IMR-90 (cell line): Measurements from ENCODE around the gene CAPN7. TPM values are rescaled to one million over a fixed set of nuclear protein-coding genes. Genes with fewer than 3 reads are reported as not detected.

Experiments
- ATAC-seq: fragments of 200-7000 bp; cut with Tn5 transposase; 2 replicates; pipeline ENCODE4 v1.9.1; 2020; ENCODE audit warnings: low read depth, mild to moderate bottlenecking, moderate library complexity
- BruUV-seq: library from RNA; stranded (reverse); fragments of 400-500 nt; replicated peaks from 2 replicates; lab custom pipeline; 2021; lab: Mats Ljungman, UMichigan
- CTCF ChIA-PET: fragments of 300-600 bp; formaldehyde crosslinking; extraction: SDS; loops from one replicate; lab custom pipeline; 2021; ENCODE audit warnings: antibody characterized with exemption; lab: Yijun Ruan, JAX
- POLR2A ChIA-PET: fragments of 300-600 bp; sonication (Branson Sonifier 250); formaldehyde crosslinking; loops from one replicate; lab custom pipeline; 2022; ENCODE audit warnings: antibody characterized with exemption; ENCODE audit not compliant: unreplicated experiment; lab: Charles Lee
- DNase-seq: peaks from one replicate; pipeline ENCODE4 v3.0.0; 2013
- H2AFZ ChIP-seq: replicated peaks from 2 replicates; pipeline ENCODE3; 2013; ENCODE audit warnings: low read length, mild to moderate bottlenecking; ENCODE audit not compliant: poor library complexity
- H2AK5ac ChIP-seq: 2 replicates; pipeline ENCODE4 v1.6.1; 2013; ENCODE audit warnings: low read depth, low read length, inconsistent platforms
- H2AK9ac ChIP-seq: replicated peaks from 2 replicates; pipeline ENCODE3; 2013; ENCODE audit warnings: mild to moderate bottlenecking, low read depth, low read length, moderate library complexity; ENCODE audit not compliant: poor library complexity
- H2BK120ac ChIP-seq: 2 replicates; pipeline ENCODE4 v1.6.1; 2013; ENCODE audit warnings: low read depth, low read length, inconsistent platforms
- H2BK15ac ChIP-seq: 3 replicates; pipeline ENCODE4 v1.6.1; 2013; ENCODE audit warnings: low read depth, low read length, inconsistent platforms
- H2BK20ac ChIP-seq: 2 replicates; pipeline ENCODE4 v1.6.1; 2013; ENCODE audit warnings: low read depth, mild to moderate bottlenecking, inconsistent platforms, low read length, moderate library complexity
- H2BK5ac ChIP-seq: 2 replicates; pipeline ENCODE4 v1.6.1; 2013; ENCODE audit warnings: mild to moderate bottlenecking, low read depth, low read length, inconsistent platforms; ENCODE audit not compliant: poor library complexity, severe bottlenecking
- H3K14ac ChIP-seq: replicated peaks from 2 replicates; pipeline ENCODE4 v1.6.1; 2013; ENCODE audit warnings: low read depth, low read length, inconsistent platforms
- H3K18ac ChIP-seq: 2 replicates; pipeline ENCODE4 v1.6.1; 2013; ENCODE audit warnings: low read depth, low read length, control low read depth
- H3K23ac ChIP-seq: 2 replicates; pipeline ENCODE4 v1.6.1; 2013; ENCODE audit warnings: low read depth, low read length, inconsistent platforms
- H3K27ac ChIP-seq: 2 replicates; pipeline ENCODE4 v1.5.1; 2013; ENCODE audit warnings: mild to moderate bottlenecking, control low read depth, low read length; ENCODE audit not compliant: insufficient read depth
- H3K27me3 ChIP-seq: 2 replicates; pipeline ENCODE4 v1.6.1; 2013; ENCODE audit warnings: low read length; ENCODE audit not compliant: control insufficient read depth, insufficient read depth
- H3K36me3 ChIP-seq: 2 replicates; pipeline ENCODE4 v1.6.1; 2013; ENCODE audit warnings: low read length, mixed read lengths; ENCODE audit not compliant: control insufficient read depth, insufficient read depth
- H3K4ac ChIP-seq: 2 replicates; pipeline ENCODE4 v1.6.1; 2013; ENCODE audit warnings: low read depth, low read length, inconsistent platforms
- H3K4me1 ChIP-seq: 2 replicates; pipeline ENCODE4 v1.6.1; 2013; ENCODE audit warnings: low read length, mixed read lengths; ENCODE audit not compliant: control insufficient read depth, insufficient read depth
- H3K4me2 ChIP-seq: 2 replicates; pipeline ENCODE4 v1.6.1; 2013; ENCODE audit warnings: low read depth, mild to moderate bottlenecking, control low read depth, low read length, moderate library complexity
- H3K4me3 ChIP-seq: 2 replicates; pipeline ENCODE4 v1.5.1; 2013; ENCODE audit warnings: low read depth, mild to moderate bottlenecking, control low read depth, low read length, moderate library complexity; ENCODE audit not compliant: insufficient read depth
- H3K56ac ChIP-seq: 2 replicates; pipeline ENCODE4 v1.6.1; 2013; ENCODE audit warnings: low read length, inconsistent platforms; ENCODE audit not compliant: insufficient read depth; ENCODE audit errors: extremely low read depth
- H3K79me1 ChIP-seq, 2 experiments: 2 replicates each; pipeline ENCODE4 v1.6.1; 2013; ENCODE audit warnings: low read length in 2 of 2, inconsistent platforms in 1 of 2, low read depth in 1 of 2
- H3K9ac ChIP-seq: 2 replicates; pipeline ENCODE4 v1.6.1; 2013; ENCODE audit warnings: low read depth, low read length, control low read depth
- H3K9me1 ChIP-seq: 2 replicates; pipeline ENCODE4 v1.6.1; 2013; ENCODE audit warnings: low read length, inconsistent platforms; ENCODE audit not compliant: insufficient read depth
- H3K9me3 ChIP-seq: 2 replicates; pipeline ENCODE4 v1.6.1; 2013; ENCODE audit warnings: low read length; ENCODE audit not compliant: control insufficient read depth, insufficient read depth
- H4K20me1 ChIP-seq: 2 replicates; pipeline ENCODE4 v1.6.1; 2013; ENCODE audit warnings: low read length, inconsistent platforms; ENCODE audit not compliant: insufficient read depth
- H4K5ac ChIP-seq: 2 replicates; pipeline ENCODE4 v1.6.1; 2013; ENCODE audit warnings: mild to moderate bottlenecking, low read depth, low read length, control low read depth
- H4K8ac ChIP-seq, 2 experiments: 2 replicates each; pipeline ENCODE4 v1.6.1; 2013; ENCODE audit warnings: low read depth in 2 of 2, low read length in 2 of 2, control low read depth in 1 of 2, inconsistent platforms in 1 of 2
- H4K91ac ChIP-seq: 2 replicates; pipeline ENCODE4 v1.6.1; 2013; ENCODE audit warnings: low read depth, low read length, inconsistent platforms; ENCODE audit not compliant: insufficient read depth
- BHLHE40 ChIP-seq: fragments of 150-350 bp; IDR thresholded peaks from 2 replicates; pipeline ENCODE4 v1.6.1; 2016; ENCODE audit warnings: mild to moderate bottlenecking, low read depth, low read length
- CHD1 ChIP-seq: IDR thresholded peaks from 2 replicates; pipeline ENCODE4 v1.6.1; 2012; ENCODE audit warnings: low read depth, low read length, improper control_type of control experiment
- CTCF ChIP-seq: conservative IDR thresholded peaks from 2 replicates; pipeline ENCODE4 v1.5.1; 2012; ENCODE audit warnings: mild to moderate bottlenecking, low read depth, low read length, improper control_type of control experiment
- MAFK ChIP-seq: IDR thresholded peaks from 2 replicates; pipeline ENCODE4 v1.6.1; 2012; ENCODE audit warnings: low read depth, low read length, improper control_type of control experiment
- MXI1 ChIP-seq: IDR thresholded peaks from 2 replicates; pipeline ENCODE4 v1.6.1; 2012; ENCODE audit warnings: low read depth, mild to moderate bottlenecking, low read length, moderate library complexity, borderline replicate concordance
- RCOR1 ChIP-seq: IDR thresholded peaks from 2 replicates; pipeline ENCODE4 v1.6.1; 2012; ENCODE audit warnings: mild to moderate bottlenecking, low read length, improper control_type of control experiment; ENCODE audit not compliant: insufficient replicate concordance
- SMC3 ChIP-seq: fragments of 150-350 bp; IDR thresholded peaks from 2 replicates; pipeline ENCODE4 v1.6.1; 2016; ENCODE audit warnings: low read depth, mild to moderate bottlenecking, antibody characterized with exemption, low read length, moderate library complexity
- USF2 ChIP-seq: fragments of 150-350 bp; IDR thresholded peaks from 2 replicates; pipeline ENCODE4 v1.6.1; 2017; ENCODE audit warnings: mild to moderate bottlenecking, antibody characterized with exemption, low read length, low read depth
- WGBS, 2 experiments: methylation state at CpG; one replicate each; pipeline versions ENCODE4 v1.1.5 to v1.1.7; 2013; ENCODE audit warnings: missing lambda C conversion rate in 2 of 2; ENCODE audit not compliant: insufficient read length in 1 of 2; ENCODE audit errors: extremely low coverage in 2 of 2; 5-methylcytosine and 5-hydroxymethylcytosine counted together
- dilution Hi-C: fragments of 300-500 bp; cut with HindIII; formaldehyde crosslinking; loops from one replicate; pipeline ENCODE4 v1.14.3; 2018; ENCODE audit warnings: low sequenced_read_pairs; ENCODE audit not compliant: unreplicated experiment
- in situ Hi-C: fragments of 300-500 bp; cut with MboI; formaldehyde crosslinking; loops from 3 replicates; pipeline ENCODE4 v1.14.3; 2019; ENCODE audit warnings: low sequenced_read_pairs, inconsistent platforms, mixed read lengths
- intact Hi-C: fragments of 100-400 bp; cut with micrococcal nuclease; formaldehyde crosslinking; loops from 2 replicates; pipeline ENCODE4 v1.10.0; 2022
- polyA plus RNA-seq, 3 experiments: library from polyadenylated mRNA; depleted of rRNA; stranded (reverse); fragments of >200 nt; gene quantifications; 2 replicates each; pipeline ENCODE4 v1.2.3, GENCODE V29; 2012; ENCODE audit warnings: low replicate concordance in 1 of 3
- total RNA-seq: library from RNA; depleted of rRNA; stranded (reverse); fragments of >200 nt; gene quantifications from 2 replicates; pipeline ENCODE4 v1.2.3, GENCODE V29; 2012

The CAPN7 gene
- total and polyA plus RNA-seq, 2 of the 4 experiments (the other 2 are of a cell fraction) = 14.5 to 21.3 TPM

DNA sequence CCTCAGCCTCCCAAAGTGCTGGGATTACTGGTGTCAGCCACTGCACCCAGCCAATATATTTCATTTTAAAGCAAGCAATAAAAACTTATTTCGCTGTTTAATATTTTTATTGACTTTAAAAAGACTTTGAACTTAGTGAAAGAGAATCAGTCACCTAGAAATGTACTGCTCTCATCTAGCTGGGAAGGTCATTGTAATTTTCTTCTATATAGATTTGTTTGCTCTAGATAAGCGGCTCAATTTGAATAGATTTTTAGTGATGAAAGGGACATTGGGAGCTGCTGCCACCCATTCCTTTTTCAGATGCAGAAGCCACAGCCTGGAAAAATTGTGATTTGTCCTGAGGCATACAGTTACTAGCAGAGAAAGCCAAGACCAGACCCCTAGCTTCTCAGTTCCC is 40.1 kb downstream of the CAPN7 start:
- no peak overlapping the region for H3K4ac ChIP-seq
- H3K79me1 ChIP-seq = no peaks in the 10 kb centered on the region; a peak in 1 of 4 replicates
- no peak overlapping the region for H3K4me3 ChIP-seq
- H3K14ac ChIP-seq = no peak overlapping the region
- H3K56ac ChIP-seq = no peak overlapping the region
- no peak overlapping the region for H4K8ac ChIP-seq
- H2AFZ ChIP-seq = no peak overlapping the region
- no peaks in the 10 kb centered on the region for H3K4me1 ChIP-seq
- no peak overlapping the region for H2BK5ac ChIP-seq
- dilution Hi-C loops (no loop called here), intact Hi-C loops (loop anchor here (2.0 to 5.0 kb wide), 2 partner anchors 13 to 326 kb away; no protein-coding TSS in a partner anchor), in situ Hi-C loops (loop anchor here (25.0 kb wide), 1 partner anchor 441 kb away; no protein-coding TSS in a partner anchor)
- no peaks in the 10 kb centered on the region for H4K20me1 ChIP-seq
- ATAC-seq (no peak), DNase-seq (no peak)
- CTCF ChIA-PET = no interaction called here
- H2AK5ac ChIP-seq = no peak overlapping the region
- H3K27me3 ChIP-seq = no peaks in the 10 kb centered on the region
- no peaks in the 10 kb centered on the region for H3K9me1 ChIP-seq
- peaks cover 31% of the 10 kb centered on the region for H3K36me3 ChIP-seq
- no peak overlapping the region for H3K23ac ChIP-seq
- BruUV-seq = no TSS peak
- no peak overlapping the region for H3K18ac ChIP-seq
- H3K9ac ChIP-seq = no peak overlapping the region
- TF ChIP-seq MAFK = no peak
- no peak for TF ChIP-seq RCOR1
- TF ChIP-seq CHD1 = no peak
- no peak for TF ChIP-seq MXI1
- no peak for TF ChIP-seq BHLHE40
- TF ChIP-seq USF2 = no peak
- no peak for TF ChIP-seq SMC3
- no peak for TF ChIP-seq CTCF
- H2BK20ac ChIP-seq = no peak overlapping the region
- no peak overlapping the region for H2AK9ac ChIP-seq
- H3K4me2 ChIP-seq = no peak overlapping the region
- H4K91ac ChIP-seq = no peak overlapping the region
- no peak overlapping the region for H2BK120ac ChIP-seq
- POLR2A ChIA-PET = no interaction called here
- no peak overlapping the region for H4K5ac ChIP-seq
- no peak overlapping the region for H2BK15ac ChIP-seq
- no peak overlapping the region for H3K27ac ChIP-seq
- no peaks in the 10 kb centered on the region for H3K9me3 ChIP-seq
- no CpG with 5 or more reads among the region's 2 CpGs for WGBS, 2 experiments
